ENCODE measurements around the gene SH3PXD2A. TPM values are rescaled to one million over a fixed set of nuclear protein-coding genes. Genes with fewer than 3 reads are reported as not detected.

The SH3PXD2A gene
- total and polyA plus RNA-seq, 2 donors (not counting 1 experiment from before 2014, with no cell fraction given): 3.2 to 33.5 TPM

DNA sequence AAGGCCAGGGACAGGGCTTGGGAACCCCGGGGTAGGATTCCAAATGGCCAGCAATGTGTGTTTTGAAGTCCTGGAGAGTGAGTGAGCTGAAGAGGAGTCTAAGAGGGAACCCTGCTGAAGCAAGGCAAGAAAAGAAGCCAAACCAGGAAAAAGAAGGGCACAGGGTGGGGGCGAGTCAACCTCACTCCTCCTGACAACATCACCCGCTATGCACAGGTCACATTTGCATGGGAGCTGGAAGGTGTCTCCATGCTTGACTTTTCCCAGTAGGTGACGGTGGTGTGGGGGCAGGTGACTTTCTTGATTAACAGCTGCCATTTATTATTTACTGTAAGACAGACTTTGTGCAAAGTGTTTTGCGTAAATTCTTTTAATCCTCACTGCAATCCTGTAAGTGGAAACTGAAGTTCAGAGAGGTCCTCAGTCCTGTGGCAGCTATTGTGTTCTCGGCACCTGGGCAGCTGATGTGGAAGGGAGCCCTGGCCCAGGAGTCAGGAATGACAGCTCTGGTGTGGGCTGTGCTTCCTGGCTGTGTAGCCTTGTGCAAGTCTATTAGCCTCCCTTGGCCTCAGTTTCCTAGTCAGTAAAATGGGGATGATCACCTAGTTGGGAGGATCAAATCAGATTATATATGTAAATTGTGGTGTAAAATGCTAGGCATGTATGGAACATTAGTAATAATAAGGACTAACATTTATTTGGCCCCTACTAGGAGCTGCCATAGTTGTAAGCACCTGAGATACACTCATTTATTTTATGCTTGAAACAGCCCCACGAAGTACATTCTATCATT is 90.9 kb downstream of the SH3PXD2A start:
- H3K4me2 ChIP-seq (replicated peaks; ENCODE audit: low read depth, low read length, poor library complexity, severe bottlenecking): peak overlapping the region; percentile 63

More for the DNA sequence above, 90.9 kb downstream of the SH3PXD2A start:
- Histone ChIP-seq H3K4me1 (ENCODE audit: control insufficient read depth in 2 of 2, insufficient read depth in 2 of 2, low read length in 2 of 2) (peaks cover 34 to 36% of the 10 kb centered on the region in 2 donors), H3K79me2 (ENCODE audit: control insufficient read depth, insufficient read depth, low read length) (no peaks in the 10 kb centered on the region), H4K20me1 (ENCODE audit: control insufficient read depth, insufficient read depth, low read length, poor library complexity, severe bottlenecking) (no peaks in the 10 kb centered on the region), H3K36me3 (replicated peaks in 1 of 2; ENCODE audit: control extremely low read depth in 1 of 2, control insufficient read depth in 1 of 2, extremely low read depth in 1 of 2, insufficient read depth in 2 of 2, low read length in 1 of 2) (no peaks in the 10 kb centered on the region), H3K9me3 (ENCODE audit: control extremely low read depth in 1 of 3, control insufficient read depth in 2 of 3, insufficient read depth in 1 of 3, low read length in 2 of 3) (peaks cover 0 to 14% (median 3%) of the 10 kb centered on the region in 3 donors), H3K27me3 (replicated peaks in 1 of 4; ENCODE audit: control extremely low read depth in 1 of 4, control insufficient read depth in 3 of 4, insufficient read depth in 4 of 4, low read length in 3 of 4) (no peaks in the 10 kb centered on the region), H3K9ac (ENCODE audit: low read length) (peak overlapping the region; percentile 12), H3K4me3 (ENCODE audit: control extremely low read depth in 1 of 5, extremely low read depth in 1 of 5, insufficient read depth in 1 of 5, low read depth in 2 of 5, low read length in 4 of 5) (no peak overlapping the region), H3K27ac (ENCODE audit: low read length in 2 of 2) (no peak overlapping the region), H2AFZ (ENCODE audit: insufficient read depth, low read depth, low read length, poor library complexity, severe bottlenecking) (peak overlapping the region; percentile 57)
- no peak for TF ChIP-seq CTCF (IDR thresholded peaks at IDR 0.05)
- TF ChIP-seq EZH2 (IDR thresholded peaks at IDR 0.05; ENCODE audit: borderline replicate concordance, insufficient read depth, low read depth, low read length, poor library complexity, severe bottlenecking): no peak
- ATAC-seq (ENCODE audit: low read depth) (no peak), DNase-seq (no peak)
- Mint-ChIP-seq H3K9me3 (ENCODE audit: insufficient read depth) (no peaks in the 10 kb centered on the region), H3K27me3 (peaks cover under 1% of the 10 kb centered on the region), H3K27ac (no peak overlapping the region), H3K4me1 (peaks cover 40% of the 10 kb centered on the region), H3K4me3 (peak overlapping the region; percentile 42)
- intact Hi-C loops (cut with micrococcal nuclease): no loop called here
- CTCF ChIA-PET: interaction anchor here (1.4 kb wide), 1 partner anchor 8 kb away, joined by 4 read pairs; no protein-coding TSS in a partner anchor
- POLR2A ChIA-PET: no interaction called here
- 87% methylated on average over 3 of the region's 7 CpGs for WGBS (ENCODE audit: insufficient coverage)
